ENCODE data around the gene OR8G1.

OR8G1 gene

DNA sequence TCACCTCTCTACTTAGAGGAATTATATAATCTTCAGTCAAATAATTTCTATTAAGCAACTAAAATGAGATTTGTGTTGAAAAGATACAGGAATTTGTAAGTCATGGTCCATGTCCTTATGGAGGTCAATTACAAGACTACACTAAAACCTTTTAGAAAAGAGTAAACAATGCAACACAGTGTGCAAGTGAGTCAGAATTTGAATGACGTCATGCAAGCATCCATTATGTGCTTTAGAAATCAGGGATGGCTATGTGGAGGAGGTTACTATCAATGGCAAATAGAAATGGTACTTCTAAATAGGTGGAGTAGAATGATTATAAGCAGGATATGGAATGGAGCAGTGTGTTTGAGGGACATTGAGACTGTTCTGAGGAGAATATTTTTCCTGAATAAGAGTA lies 41.2 kb upstream of the OR8G1 start:
- TF ChIP-seq, protein P1, sequence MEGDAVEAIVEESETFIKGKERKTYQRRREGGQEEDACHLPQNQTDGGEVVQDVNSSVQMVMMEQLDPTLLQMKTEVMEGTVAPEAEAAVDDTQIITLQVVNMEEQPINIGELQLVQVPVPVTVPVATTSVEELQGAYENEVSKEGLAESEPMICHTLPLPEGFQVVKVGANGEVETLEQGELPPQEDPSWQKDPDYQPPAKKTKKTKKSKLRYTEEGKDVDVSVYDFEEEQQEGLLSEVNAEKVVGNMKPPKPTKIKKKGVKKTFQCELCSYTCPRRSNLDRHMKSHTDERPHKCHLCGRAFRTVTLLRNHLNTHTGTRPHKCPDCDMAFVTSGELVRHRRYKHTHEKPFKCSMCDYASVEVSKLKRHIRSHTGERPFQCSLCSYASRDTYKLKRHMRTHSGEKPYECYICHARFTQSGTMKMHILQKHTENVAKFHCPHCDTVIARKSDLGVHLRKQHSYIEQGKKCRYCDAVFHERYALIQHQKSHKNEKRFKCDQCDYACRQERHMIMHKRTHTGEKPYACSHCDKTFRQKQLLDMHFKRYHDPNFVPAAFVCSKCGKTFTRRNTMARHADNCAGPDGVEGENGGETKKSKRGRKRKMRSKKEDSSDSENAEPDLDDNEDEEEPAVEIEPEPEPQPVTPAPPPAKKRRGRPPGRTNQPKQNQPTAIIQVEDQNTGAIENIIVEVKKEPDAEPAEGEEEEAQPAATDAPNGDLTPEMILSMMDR (IDR thresholded peaks at IDR 0.05; ENCODE audit: low read depth, low read length, poor library complexity, severe bottlenecking): no peak
- no peak for TF ChIP-seq EZH2phosphoT487 (IDR thresholded peaks at IDR 0.05; ENCODE audit: borderline replicate concordance, low read length)
- Histone ChIP-seq H3K27ac (ENCODE audit: low read depth, low read length) (no peak overlapping the region), H3K4me1 (ENCODE audit: control insufficient read depth, low read length) (no peaks in the 10 kb centered on the region), H3K4me2 (ENCODE audit: low read length) (no peak overlapping the region), H4K20me1 (ENCODE audit: control insufficient read depth, insufficient read depth, low read depth, low read length) (no peaks in the 10 kb centered on the region), H3K9me3 (ENCODE audit: control insufficient read depth, insufficient read depth, low read length) (no peaks in the 10 kb centered on the region), H3K4me3 (ENCODE audit: low read length) (no peak overlapping the region), H3K36me3 (ENCODE audit: control insufficient read depth, low read length) (no peaks in the 10 kb centered on the region), H3F3A (ENCODE audit: control insufficient read depth, insufficient read depth) (no peaks in the 10 kb centered on the region), H3K79me2 (ENCODE audit: control insufficient read depth, low read length) (no peaks in the 10 kb centered on the region), H3K9me2 (replicated peaks; ENCODE audit: control insufficient read depth, low read length) (no peaks in the 10 kb centered on the region), H3K27me3 (ENCODE audit: control insufficient read depth, low read length) (no peaks in the 10 kb centered on the region)

DNA sequence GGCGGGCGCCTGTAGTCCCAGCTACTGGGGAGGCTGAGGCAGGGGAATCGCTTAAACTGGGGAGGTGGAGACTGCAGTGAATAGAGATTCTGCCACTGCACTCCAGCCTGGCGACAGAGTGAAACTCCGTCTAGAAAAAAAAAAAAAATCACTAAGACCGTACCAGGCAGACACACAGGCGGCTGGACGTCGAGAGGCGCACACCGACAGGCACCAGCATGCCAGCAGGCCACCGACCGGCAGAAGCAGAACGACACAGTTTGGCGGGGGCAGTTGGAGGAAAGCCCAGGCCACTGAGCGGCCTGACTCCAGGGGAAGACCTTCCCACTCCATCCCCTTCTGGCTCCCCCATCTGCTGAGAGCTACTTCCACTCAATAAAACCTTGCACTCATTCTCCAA lies 40.2 kb upstream of the OR8G1 start:
- H3K27ac ChIP-seq (ENCODE audit: low read depth, low read length): no peak overlapping the region
- H3K36me3 ChIP-seq (ENCODE audit: control insufficient read depth, low read length): no peaks in the 10 kb centered on the region
- H3K4me3 ChIP-seq (ENCODE audit: low read length): no peak overlapping the region
- H3K79me2 ChIP-seq (ENCODE audit: control insufficient read depth, low read length): no peaks in the 10 kb centered on the region
- H3K9me2 ChIP-seq (replicated peaks; ENCODE audit: control insufficient read depth, low read length): no peaks in the 10 kb centered on the region
- TF ChIP-seq, protein P1 (IDR thresholded peaks at IDR 0.05; ENCODE audit: low read depth, low read length, poor library complexity, severe bottlenecking): no peak
- no peak for TF ChIP-seq EZH2phosphoT487 (IDR thresholded peaks at IDR 0.05; ENCODE audit: borderline replicate concordance, low read length)
- H3F3A ChIP-seq (ENCODE audit: control insufficient read depth, insufficient read depth): no peaks in the 10 kb centered on the region
- H3K27me3 ChIP-seq (ENCODE audit: control insufficient read depth, low read length): no peaks in the 10 kb centered on the region
- no peaks in the 10 kb centered on the region for H4K20me1 ChIP-seq (ENCODE audit: control insufficient read depth, insufficient read depth, low read depth, low read length)
- no peak overlapping the region for H3K4me2 ChIP-seq (ENCODE audit: low read length)
- H3K4me1 ChIP-seq (ENCODE audit: control insufficient read depth, low read length): no peaks in the 10 kb centered on the region
- no peaks in the 10 kb centered on the region for H3K9me3 ChIP-seq (ENCODE audit: control insufficient read depth, insufficient read depth, low read length)

DNA sequence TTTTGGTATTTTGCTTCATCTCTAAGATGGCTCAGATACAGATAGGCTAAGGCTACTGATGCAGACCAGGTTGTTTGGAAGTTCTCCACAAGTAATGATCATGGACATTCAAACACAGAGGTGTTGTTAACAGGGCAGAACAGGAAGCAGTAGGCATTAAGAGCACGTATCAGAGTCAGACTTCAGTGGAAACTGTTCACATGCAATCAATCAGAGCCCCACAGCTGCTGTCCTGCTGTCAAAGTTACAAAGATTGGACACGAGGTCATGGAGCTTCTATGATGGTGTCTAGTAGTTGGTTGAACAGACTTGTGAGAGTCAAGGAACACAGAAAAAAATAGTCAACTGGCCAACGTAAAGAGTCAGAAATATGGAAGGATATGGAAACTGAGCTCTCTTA lies 37.9 kb upstream of the OR8G1 start:
- Histone ChIP-seq H3K27ac (ENCODE audit: low read depth, low read length) (no peak overlapping the region), H3F3A (ENCODE audit: control insufficient read depth, insufficient read depth) (no peaks in the 10 kb centered on the region), H3K4me1 (ENCODE audit: control insufficient read depth, low read length) (no peaks in the 10 kb centered on the region), H4K20me1 (ENCODE audit: control insufficient read depth, insufficient read depth, low read depth, low read length) (no peaks in the 10 kb centered on the region), H3K4me3 (ENCODE audit: low read length) (no peak overlapping the region), H3K9me2 (replicated peaks; ENCODE audit: control insufficient read depth, low read length) (no peaks in the 10 kb centered on the region), H3K9me3 (ENCODE audit: control insufficient read depth, insufficient read depth, low read length) (no peaks in the 10 kb centered on the region), H3K27me3 (ENCODE audit: control insufficient read depth, low read length) (no peaks in the 10 kb centered on the region), H3K4me2 (ENCODE audit: low read length) (no peak overlapping the region), H3K36me3 (ENCODE audit: control insufficient read depth, low read length) (no peaks in the 10 kb centered on the region), H3K79me2 (ENCODE audit: control insufficient read depth, low read length) (no peaks in the 10 kb centered on the region)
- TF ChIP-seq, protein P1 (IDR thresholded peaks at IDR 0.05; ENCODE audit: low read depth, low read length, poor library complexity, severe bottlenecking): no peak
- TF ChIP-seq EZH2phosphoT487 (IDR thresholded peaks at IDR 0.05; ENCODE audit: borderline replicate concordance, low read length): no peak

DNA sequence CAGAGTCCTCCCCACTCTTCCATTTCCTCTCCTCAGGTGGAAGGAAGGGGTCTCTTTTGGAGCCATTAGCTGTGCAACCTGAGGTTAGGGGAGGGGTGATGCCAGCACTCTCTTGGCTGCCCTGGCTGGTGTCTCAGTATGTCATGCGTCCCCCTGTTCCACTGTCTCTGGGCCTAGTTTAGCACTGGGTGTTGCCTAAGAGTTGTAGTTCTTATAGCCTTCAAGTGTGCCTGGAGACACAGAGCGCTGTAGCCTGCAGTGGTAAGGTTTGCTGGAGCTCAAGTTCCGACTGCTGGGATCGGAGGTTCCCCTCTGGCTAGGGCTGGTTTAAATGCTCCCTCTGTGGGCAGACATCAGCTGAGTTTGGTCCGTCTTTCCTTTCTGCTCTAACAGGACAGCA lies 36.9 kb upstream of the OR8G1 start:
- Histone ChIP-seq H3K27ac (ENCODE audit: low read depth, low read length) (no peak overlapping the region), H3K79me2 (ENCODE audit: control insufficient read depth, low read length) (no peaks in the 10 kb centered on the region), H3K27me3 (ENCODE audit: control insufficient read depth, low read length) (no peaks in the 10 kb centered on the region), H3K36me3 (ENCODE audit: control insufficient read depth, low read length) (no peaks in the 10 kb centered on the region), H4K20me1 (ENCODE audit: control insufficient read depth, insufficient read depth, low read depth, low read length) (no peaks in the 10 kb centered on the region), H3K4me3 (ENCODE audit: low read length) (no peak overlapping the region), H3K9me2 (replicated peaks; ENCODE audit: control insufficient read depth, low read length) (no peaks in the 10 kb centered on the region), H3F3A (ENCODE audit: control insufficient read depth, insufficient read depth) (no peaks in the 10 kb centered on the region), H3K9me3 (ENCODE audit: control insufficient read depth, insufficient read depth, low read length) (no peaks in the 10 kb centered on the region), H3K4me2 (ENCODE audit: low read length) (no peak overlapping the region), H3K4me1 (ENCODE audit: control insufficient read depth, low read length) (no peaks in the 10 kb centered on the region)
- TF ChIP-seq, protein P1 (IDR thresholded peaks at IDR 0.05; ENCODE audit: low read depth, low read length, poor library complexity, severe bottlenecking): no peak
- no peak for TF ChIP-seq EZH2phosphoT487 (IDR thresholded peaks at IDR 0.05; ENCODE audit: borderline replicate concordance, low read length)

Measured in DOHH2 (cell line).